SK-N-SH (cell line): ENCODE measurements around the gene TNRC6C. TPM values are rescaled to one million over a fixed set of nuclear protein-coding genes. Genes with fewer than 3 reads are reported as not detected.

Source experiments
- CTCF ChIA-PET: fragments of 300-600, 350-600 bp; formaldehyde crosslinking; extraction: SDS; loops from one replicate; lab custom pipeline; 2021; lab: Yijun Ruan, JAX
- POLR2A ChIA-PET: fragments of 350-600 bp; sonication (Branson Sonifier 250); formaldehyde crosslinking; extraction: SDS; loops from one replicate; lab custom pipeline; 2020; ENCODE audit warnings: antibody characterized with exemption, inconsistent platforms; lab: Yijun Ruan, JAX
- DNase-seq: peaks from one replicate; pipeline ENCODE4 v3.0.0; 2012
- H2AFZ ChIP-seq: fragments of 200-600 bp; sonication (generic); 2 replicates; pipeline ENCODE4 v1.8.1; 2016; ENCODE audit warnings: antibody characterized with exemption, mild to moderate bottlenecking, low read depth
- H3F3A ChIP-seq: fragments of 200-600 bp; sonication (generic); replicated peaks from 2 replicates; pipeline ENCODE3; 2016; ENCODE audit warnings: antibody characterized with exemption, mild to moderate bottlenecking; ENCODE audit not compliant: insufficient read depth
- H3K27ac ChIP-seq, 2 experiments: fragments of 200-500 bp in 1 of 2; fragments of 200-600 bp in 1 of 2; sonication (Bioruptor generic) in 1 of 2; sonication (generic), shearing (Covaris generic) in 1 of 2; 2 replicates each; pipeline versions ENCODE4 v1.5.1 to v1.6.1; 2014 to 2016; ENCODE audit warnings: low read depth in 2 of 2, inconsistent platforms in 1 of 2, low read length in 1 of 2, mild to moderate bottlenecking in 1 of 2, mixed read lengths in 1 of 2
- H3K27me3 ChIP-seq: fragments of 200-600 bp; sonication (generic), shearing (Covaris generic); 2 replicates; pipeline ENCODE4 v1.6.1; 2016; ENCODE audit warnings: mixed run types; ENCODE audit not compliant: insufficient read depth
- H3K36me3 ChIP-seq, 2 experiments: fragments of 200-500 bp in 1 of 2; fragments of 200-600 bp in 1 of 2; sonication (Bioruptor generic) in 1 of 2; sonication (generic) in 1 of 2; replicated peaks in 1 of 2; 2 replicates each; pipeline versions ENCODE3 to v1.5.1; 2014 to 2016; ENCODE audit warnings: low read length in 1 of 2, mild to moderate bottlenecking in 1 of 2; ENCODE audit not compliant: insufficient read depth in 2 of 2, control insufficient read depth in 1 of 2
- H3K4me1 ChIP-seq, 2 experiments: fragments of 200-500 bp in 1 of 2; fragments of 200-600 bp in 1 of 2; sonication (Bioruptor generic) in 1 of 2; sonication (generic), shearing (Covaris generic) in 1 of 2; 2 replicates each; pipeline versions ENCODE4 v1.5.1 to v1.6.1; 2014 to 2016; ENCODE audit warnings: low read depth in 1 of 2, low read length in 1 of 2, mixed run types in 1 of 2; ENCODE audit not compliant: insufficient read depth in 2 of 2, control insufficient read depth in 1 of 2
- H3K4me2 ChIP-seq: fragments of 200-600 bp; sonication (generic), shearing (Covaris generic); 2 replicates; pipeline ENCODE4 v1.6.1; 2017; ENCODE audit warnings: mixed run types
- H3K4me3 ChIP-seq, 2 experiments: fragments of 200-500 bp in 1 of 2; fragments of 200-600 bp in 1 of 2; sonication (Bioruptor generic) in 1 of 2; sonication (generic), shearing (Covaris generic) in 1 of 2; 2 replicates each; pipeline versions ENCODE4 v1.5.1 to v1.8.1; 2014 to 2016; ENCODE audit warnings: low read depth in 2 of 2, inconsistent platforms in 1 of 2, low read length in 1 of 2, mild to moderate bottlenecking in 1 of 2, mixed read lengths in 1 of 2, moderate library complexity in 1 of 2
- H3K79me2 ChIP-seq: fragments of 200-600 bp; sonication (generic); 2 replicates; pipeline ENCODE4 v1.8.1; 2017; ENCODE audit warnings: mild to moderate bottlenecking; ENCODE audit not compliant: insufficient read depth
- H3K9ac ChIP-seq: fragments of 200-600 bp; sonication (generic); 2 replicates; pipeline ENCODE4 v1.6.1; 2017; ENCODE audit warnings: mixed run types
- H3K9me2 ChIP-seq: fragments of 200-600 bp; sonication (generic); 2 replicates; pipeline ENCODE4 v1.6.1; 2017; ENCODE audit warnings: mixed run types
- H3K9me3 ChIP-seq: fragments of 200-600 bp; sonication (generic); 2 replicates; pipeline ENCODE4 v1.6.1; 2017; ENCODE audit warnings: mixed run types, mild to moderate bottlenecking, moderate library complexity
- H4K20me1 ChIP-seq: fragments of 200-600 bp; sonication (generic); 2 replicates; pipeline ENCODE4 v1.6.1; 2017; ENCODE audit warnings: mild to moderate bottlenecking, mixed run types; ENCODE audit not compliant: insufficient read depth
- CHD2 ChIP-seq: fragments of 150-350 bp; IDR thresholded peaks from 2 replicates; pipeline ENCODE4 v1.6.1; 2018; ENCODE audit warnings: low read length; ENCODE audit not compliant: partially characterized antibody
- CTCF ChIP-seq: fragments of 200-600 bp; sonication (generic); IDR thresholded peaks from 2 replicates; pipeline ENCODE4 v1.6.1; 2017; ENCODE audit warnings: antibody characterized with exemption, mild to moderate bottlenecking, moderate library complexity
- FOXJ3 ChIP-seq: sonication (generic); formaldehyde crosslinking; IDR thresholded peaks from 2 replicates; pipeline ENCODE4 v1.5.1; 2020; ENCODE audit warnings: mild to moderate bottlenecking, missing genetic modification reagents
- IRF3 ChIP-seq: fragments of 150-350 bp; IDR thresholded peaks from 2 replicates; pipeline ENCODE4 v1.6.1; 2016; ENCODE audit warnings: mild to moderate bottlenecking, low read depth, low read length
- MAX ChIP-seq: IDR thresholded peaks from 2 replicates; pipeline ENCODE4 v1.4.0; 2012; ENCODE audit warnings: low read depth
- MEF2A ChIP-seq: IDR thresholded peaks from 2 replicates; pipeline ENCODE4 v1.4.0; 2012; ENCODE audit warnings: low read depth, borderline replicate concordance
- NRF1 ChIP-seq: IDR thresholded peaks from 2 replicates; pipeline ENCODE4 v1.6.1; 2012; ENCODE audit warnings: low read depth, mild to moderate bottlenecking, low read length
- PBX3 ChIP-seq: IDR thresholded peaks from 2 replicates; pipeline ENCODE4; 2012
- RAD21 ChIP-seq: IDR thresholded peaks from 2 replicates; pipeline ENCODE4 v1.6.1; 2012; ENCODE audit warnings: mild to moderate bottlenecking, low read length
- REST ChIP-seq: IDR thresholded peaks from 2 replicates; pipeline ENCODE4 v1.6.1; 2012; ENCODE audit warnings: mild to moderate bottlenecking, low read depth, low read length, moderate library complexity
- RFX5 ChIP-seq: IDR thresholded peaks from 2 replicates; pipeline ENCODE4 v1.6.1; 2012; ENCODE audit warnings: mild to moderate bottlenecking, improper control_type of control experiment, low read length
- RXRA ChIP-seq: IDR thresholded peaks from 2 replicates; pipeline ENCODE4 v1.4.0; 2012; ENCODE audit warnings: low read depth, mild to moderate bottlenecking, borderline replicate concordance
- SIN3A ChIP-seq: IDR thresholded peaks from 2 replicates; pipeline ENCODE4 v1.6.1; 2012; ENCODE audit warnings: low read depth, mild to moderate bottlenecking, low read length, moderate library complexity, borderline replicate concordance
- TCF12 ChIP-seq: IDR thresholded peaks from 2 replicates; pipeline ENCODE4 v1.4.0; 2012
- WGBS: methylation state at CpG from one replicate; pipeline ENCODE4 v1.1.6; 2017; ENCODE audit warnings: low lambda C conversion rate; 5-methylcytosine and 5-hydroxymethylcytosine counted together
- polyA plus RNA-seq, 3 experiments: library from polyadenylated mRNA; depleted of rRNA; stranded (reverse); fragments of >200 nt; gene quantifications; 2 replicates each; pipeline ENCODE4 v1.2.3, GENCODE V29; 2012

TNRC6C gene
- polyA plus RNA-seq, 1 of the 3 experiments (the other 2 are of a cell fraction): 2.2 TPM

- Histone ChIP-seq H3K9me3 (no peaks in the 10 kb centered on the region), H3K9ac (no peak overlapping the region), H3F3A (peaks cover 3% of the 10 kb centered on the region), H3K27me3 (no peaks in the 10 kb centered on the region), H3K79me2 (no peaks in the 10 kb centered on the region), H3K36me3 (no peaks in the 10 kb centered on the region), H3K9me2 (no peaks in the 10 kb centered on the region), H3K4me1 (peaks cover 4 to 19% of the 10 kb centered on the region in 2 experiments; a peak in 2 of 4 replicates), H3K27ac (no peak overlapping the region), H3K4me2 (no peak overlapping the region), H3K4me3 (no peak overlapping the region), H4K20me1 (no peaks in the 10 kb centered on the region), H2AFZ (no peak overlapping the region)
- no peak for DNase-seq
- ChIA-PET POLR2A (no interaction called here), CTCF (interaction anchor here (0.6 to 1.8 kb wide), 6 partner anchors 30 to 123 kb away, joined by 3 to 10 read pairs (median 4); partner anchors contain the start of gene BIRC5)
- no peak for TF ChIP-seq CTCF
- TF ChIP-seq MEF2A: no peak
- TF ChIP-seq SIN3A: no peak
- TF ChIP-seq REST: no peak
- no peak for TF ChIP-seq RXRA
- TF ChIP-seq MAX: no peak
- no peak for TF ChIP-seq NRF1
- TF ChIP-seq FOXJ3: no peak
- TF ChIP-seq PBX3: no peak
- no peak for TF ChIP-seq CHD2
- no peak for TF ChIP-seq IRF3
- TF ChIP-seq RAD21: no peak
- TF ChIP-seq RFX5: no peak
- TF ChIP-seq TCF12: no peak
- 65% methylated on average over 11 of the region's 16 CpGs for WGBS
Observed at GRCh38 chr17:78142119-78142861, 183.8 kb downstream of the TNRC6C start.
